SK-N-SH (cell line): ENCODE measurements around the gene IGF2. TPM values are rescaled to one million over a fixed set of nuclear protein-coding genes. Genes with fewer than 3 reads are reported as not detected.

Experiments used
- CTCF ChIA-PET: fragments of 300-600, 350-600 bp; formaldehyde crosslinking; extraction: SDS; loops from one replicate; lab custom pipeline; 2021; lab: Yijun Ruan, JAX
- POLR2A ChIA-PET: fragments of 350-600 bp; sonication (Branson Sonifier 250); formaldehyde crosslinking; extraction: SDS; loops from one replicate; lab custom pipeline; 2020; ENCODE audit warnings: antibody characterized with exemption, inconsistent platforms; lab: Yijun Ruan, JAX
- DNase-seq: peaks from one replicate; pipeline ENCODE4 v3.0.0; 2012
- H2AFZ ChIP-seq: fragments of 200-600 bp; sonication (generic); 2 replicates; pipeline ENCODE4 v1.8.1; 2016; ENCODE audit warnings: antibody characterized with exemption, mild to moderate bottlenecking, low read depth
- H3F3A ChIP-seq: fragments of 200-600 bp; sonication (generic); replicated peaks from 2 replicates; pipeline ENCODE3; 2016; ENCODE audit warnings: antibody characterized with exemption, mild to moderate bottlenecking; ENCODE audit not compliant: insufficient read depth
- H3K27ac ChIP-seq, 2 experiments: fragments of 200-500 bp in 1 of 2; fragments of 200-600 bp in 1 of 2; sonication (Bioruptor generic) in 1 of 2; sonication (generic), shearing (Covaris generic) in 1 of 2; 2 replicates each; pipeline versions ENCODE4 v1.5.1 to v1.6.1; 2014 to 2016; ENCODE audit warnings: low read depth in 2 of 2, inconsistent platforms in 1 of 2, low read length in 1 of 2, mild to moderate bottlenecking in 1 of 2, mixed read lengths in 1 of 2
- H3K27me3 ChIP-seq: fragments of 200-600 bp; sonication (generic), shearing (Covaris generic); 2 replicates; pipeline ENCODE4 v1.6.1; 2016; ENCODE audit warnings: mixed run types; ENCODE audit not compliant: insufficient read depth
- H3K36me3 ChIP-seq, 2 experiments: fragments of 200-500 bp in 1 of 2; fragments of 200-600 bp in 1 of 2; sonication (Bioruptor generic) in 1 of 2; sonication (generic) in 1 of 2; replicated peaks in 1 of 2; 2 replicates each; pipeline versions ENCODE3 to v1.5.1; 2014 to 2016; ENCODE audit warnings: low read length in 1 of 2, mild to moderate bottlenecking in 1 of 2; ENCODE audit not compliant: insufficient read depth in 2 of 2, control insufficient read depth in 1 of 2
- H3K4me1 ChIP-seq, 2 experiments: fragments of 200-500 bp in 1 of 2; fragments of 200-600 bp in 1 of 2; sonication (Bioruptor generic) in 1 of 2; sonication (generic), shearing (Covaris generic) in 1 of 2; 2 replicates each; pipeline versions ENCODE4 v1.5.1 to v1.6.1; 2014 to 2016; ENCODE audit warnings: low read depth in 1 of 2, low read length in 1 of 2, mixed run types in 1 of 2; ENCODE audit not compliant: insufficient read depth in 2 of 2, control insufficient read depth in 1 of 2
- H3K4me2 ChIP-seq: fragments of 200-600 bp; sonication (generic), shearing (Covaris generic); 2 replicates; pipeline ENCODE4 v1.6.1; 2017; ENCODE audit warnings: mixed run types
- H3K4me3 ChIP-seq, 2 experiments: fragments of 200-500 bp in 1 of 2; fragments of 200-600 bp in 1 of 2; sonication (Bioruptor generic) in 1 of 2; sonication (generic), shearing (Covaris generic) in 1 of 2; 2 replicates each; pipeline versions ENCODE4 v1.5.1 to v1.8.1; 2014 to 2016; ENCODE audit warnings: low read depth in 2 of 2, inconsistent platforms in 1 of 2, low read length in 1 of 2, mild to moderate bottlenecking in 1 of 2, mixed read lengths in 1 of 2, moderate library complexity in 1 of 2
- H3K79me2 ChIP-seq: fragments of 200-600 bp; sonication (generic); 2 replicates; pipeline ENCODE4 v1.8.1; 2017; ENCODE audit warnings: mild to moderate bottlenecking; ENCODE audit not compliant: insufficient read depth
- H3K9ac ChIP-seq: fragments of 200-600 bp; sonication (generic); 2 replicates; pipeline ENCODE4 v1.6.1; 2017; ENCODE audit warnings: mixed run types
- H3K9me2 ChIP-seq: fragments of 200-600 bp; sonication (generic); 2 replicates; pipeline ENCODE4 v1.6.1; 2017; ENCODE audit warnings: mixed run types
- H3K9me3 ChIP-seq: fragments of 200-600 bp; sonication (generic); 2 replicates; pipeline ENCODE4 v1.6.1; 2017; ENCODE audit warnings: mixed run types, mild to moderate bottlenecking, moderate library complexity
- H4K20me1 ChIP-seq: fragments of 200-600 bp; sonication (generic); 2 replicates; pipeline ENCODE4 v1.6.1; 2017; ENCODE audit warnings: mild to moderate bottlenecking, mixed run types; ENCODE audit not compliant: insufficient read depth
- CHD2 ChIP-seq: fragments of 150-350 bp; IDR thresholded peaks from 2 replicates; pipeline ENCODE4 v1.6.1; 2018; ENCODE audit warnings: low read length; ENCODE audit not compliant: partially characterized antibody
- FOXM1 ChIP-seq: IDR thresholded peaks from 2 replicates; pipeline ENCODE4 v1.4.0; 2012; ENCODE audit warnings: low read depth, mild to moderate bottlenecking
- GABPA ChIP-seq: IDR thresholded peaks from 2 replicates; pipeline ENCODE4 v1.4.0; 2012; ENCODE audit warnings: low read depth, mild to moderate bottlenecking
- GATA2 ChIP-seq: sonication (generic); formaldehyde crosslinking; IDR thresholded peaks from 2 replicates; pipeline ENCODE4 v1.5.0; 2020; ENCODE audit warnings: mild to moderate bottlenecking, missing genetic modification reagents
- JUND ChIP-seq: IDR thresholded peaks from 2 replicates; pipeline ENCODE4 v1.4.0; 2012
- NRF1 ChIP-seq: IDR thresholded peaks from 2 replicates; pipeline ENCODE4 v1.6.1; 2012; ENCODE audit warnings: low read depth, mild to moderate bottlenecking, low read length
- RAD21 ChIP-seq: IDR thresholded peaks from 2 replicates; pipeline ENCODE4 v1.6.1; 2012; ENCODE audit warnings: mild to moderate bottlenecking, low read length
- RFX5 ChIP-seq: IDR thresholded peaks from 2 replicates; pipeline ENCODE4 v1.6.1; 2012; ENCODE audit warnings: mild to moderate bottlenecking, improper control_type of control experiment, low read length
- SIN3A ChIP-seq: IDR thresholded peaks from 2 replicates; pipeline ENCODE4 v1.6.1; 2012; ENCODE audit warnings: low read depth, mild to moderate bottlenecking, low read length, moderate library complexity, borderline replicate concordance
- SMC3 ChIP-seq: IDR thresholded peaks from 2 replicates; pipeline ENCODE4 v1.6.1; 2012; ENCODE audit warnings: low read depth, low read length, improper control_type of control experiment
- TCF12 ChIP-seq: IDR thresholded peaks from 2 replicates; pipeline ENCODE4 v1.4.0; 2012
- TEAD4 ChIP-seq: IDR thresholded peaks from 2 replicates; pipeline ENCODE4 v1.4.0; 2012; ENCODE audit warnings: mild to moderate bottlenecking, borderline replicate concordance; ENCODE audit not compliant: insufficient read depth
- YY1 ChIP-seq: IDR thresholded peaks from 2 replicates; pipeline ENCODE4 v1.4.0; 2012; ENCODE audit warnings: low read depth, mild to moderate bottlenecking
- whole genome bisulfite sequencing: methylation state at CpG from one replicate; pipeline ENCODE4 v1.1.6; 2017; ENCODE audit warnings: low lambda C conversion rate; 5-methylcytosine and 5-hydroxymethylcytosine counted together
- polyA plus RNA-seq, 3 experiments: library from polyadenylated mRNA; depleted of rRNA; stranded (reverse); fragments of >200 nt; gene quantifications; 2 replicates each; pipeline ENCODE4 v1.2.3, GENCODE V29; 2012
- TF ChIP-seq, protein P1 (sequence below): fragments of 200-600 bp; sonication (generic); IDR thresholded peaks from 2 replicates; pipeline ENCODE4 v1.6.1; 2017; ENCODE audit warnings: antibody characterized with exemption, mild to moderate bottlenecking, moderate library complexity
- TF ChIP-seq, protein P2 (sequence below): fragments of 150-350 bp; IDR thresholded peaks from 2 replicates; pipeline ENCODE4 v1.6.1; 2017; ENCODE audit warnings: antibody characterized with exemption, low read length, low read depth, borderline replicate concordance
- TF ChIP-seq, protein P3 (sequence below): IDR thresholded peaks from 2 replicates; pipeline ENCODE4 v1.4.0; 2012; ENCODE audit warnings: low read depth
- TF ChIP-seq, protein P4 (sequence below): fragments of 150-350 bp; IDR thresholded peaks from 2 replicates; pipeline ENCODE4 v1.6.1; 2016; ENCODE audit warnings: mild to moderate bottlenecking, low read depth, low read length

The IGF2 gene
- polyA plus RNA-seq, 1 of the 3 experiments (the other 2 are of a cell fraction), result 0.05 TPM

DNA sequence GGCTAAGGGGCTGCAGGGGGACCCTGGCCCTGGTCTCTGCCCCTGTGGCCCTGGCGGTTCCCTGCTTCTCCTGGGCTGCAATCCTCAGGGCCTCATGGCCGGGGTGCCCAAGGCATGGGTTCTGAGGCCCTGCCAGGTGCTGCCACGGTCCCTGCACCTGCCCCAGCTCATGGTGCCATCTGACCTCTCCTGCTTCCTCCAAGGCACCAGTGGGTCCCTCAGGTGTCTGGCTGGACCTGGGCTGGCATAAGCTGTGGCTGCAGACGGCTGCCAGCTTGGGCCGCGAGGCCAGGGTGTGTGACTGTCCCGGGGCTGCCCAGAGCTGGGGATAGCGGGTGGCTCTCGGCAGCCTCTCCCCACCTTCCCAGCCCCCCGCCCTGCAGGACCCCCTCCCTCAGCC is 19.8 kb upstream of the IGF2 start:
- no peak overlapping the region for H3K4me3 ChIP-seq
- DNase-seq, result no peak
- H3K9me2 ChIP-seq, result no peaks in the 10 kb centered on the region
- CTCF ChIA-PET, result interaction anchor here (1.6 to 25.3 kb wide), 9 partner anchors 8 to 519 kb away, joined by 3 to 1098 read pairs (median 230); partner anchors contain the start of genes SYT8, TH and TNNI2
- H3K27me3 ChIP-seq, result no peaks in the 10 kb centered on the region
- no peaks in the 10 kb centered on the region for H3K79me2 ChIP-seq
- H3F3A ChIP-seq, result no peaks in the 10 kb centered on the region
- TF ChIP-seq RAD21, result no peak
- no peaks in the 10 kb centered on the region for H3K9me3 ChIP-seq
- H3K4me1 ChIP-seq, result peaks cover 0 to 18% of the 10 kb centered on the region in 2 experiments; a peak in 1 of 4 replicates
- no peak overlapping the region for H3K27ac ChIP-seq
- no peak overlapping the region for H2AFZ ChIP-seq
- no peak overlapping the region for H3K4me2 ChIP-seq
- H4K20me1 ChIP-seq, result no peaks in the 10 kb centered on the region
- H3K9ac ChIP-seq, result no peak overlapping the region
- H3K36me3 ChIP-seq, result no peaks in the 10 kb centered on the region
- 70% methylated on average over 7 of the region's 10 CpGs for WGBS
- POLR2A ChIA-PET, result no interaction called here

DNA sequence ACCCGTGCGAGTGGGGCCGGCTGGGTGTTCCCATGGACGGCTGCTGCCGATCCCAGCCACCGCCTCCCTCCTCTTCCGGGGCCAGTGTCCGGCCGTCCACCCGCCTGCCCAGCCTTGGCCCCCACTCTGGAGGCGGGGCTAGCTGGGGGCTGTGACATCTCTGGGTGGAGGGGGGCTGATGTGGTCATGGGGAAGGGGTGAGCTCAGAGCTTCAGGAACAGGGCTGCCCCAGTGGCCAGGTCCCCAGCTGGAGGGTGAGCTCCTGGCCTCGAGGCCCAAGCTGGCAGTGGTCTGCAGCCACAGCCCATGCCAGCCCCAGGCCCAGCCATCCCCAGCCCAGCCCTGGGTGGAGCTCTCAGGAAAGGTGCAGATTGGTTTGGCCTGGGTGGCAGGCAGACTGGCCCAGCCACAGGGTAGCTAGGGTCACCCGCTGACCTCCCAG is 19.1 kb upstream of the IGF2 start:
- CTCF ChIA-PET, result interaction anchor here (1.0 to 25.3 kb wide), 13 partner anchors 7 to 518 kb away, joined by 3 to 1098 read pairs (median 19); partner anchors contain the start of genes SYT8, TH and TNNI2

More for the DNA sequence above, 19.1 kb upstream of the IGF2 start:
- Histone ChIP-seq H3K9me3 (no peaks in the 10 kb centered on the region), H3K9ac (no peak overlapping the region), H3K9me2 (no peaks in the 10 kb centered on the region), H3K4me1 (peaks cover 0 to 14% of the 10 kb centered on the region in 2 experiments; a peak in 1 of 4 replicates), H3K36me3 (no peaks in the 10 kb centered on the region), H3F3A (no peaks in the 10 kb centered on the region), H3K79me2 (no peaks in the 10 kb centered on the region), H3K4me2 (no peak overlapping the region), H3K27ac (no peak overlapping the region), H4K20me1 (no peaks in the 10 kb centered on the region), H3K27me3 (no peaks in the 10 kb centered on the region), H2AFZ (no peak overlapping the region)
- WGBS, result 77% methylated on average over 6 of the region's 13 CpGs
- no peak for DNase-seq
- POLR2A ChIA-PET, result no interaction called here
- TF ChIP-seq NRF1, result no peak
- TF ChIP-seq, protein P1, sequence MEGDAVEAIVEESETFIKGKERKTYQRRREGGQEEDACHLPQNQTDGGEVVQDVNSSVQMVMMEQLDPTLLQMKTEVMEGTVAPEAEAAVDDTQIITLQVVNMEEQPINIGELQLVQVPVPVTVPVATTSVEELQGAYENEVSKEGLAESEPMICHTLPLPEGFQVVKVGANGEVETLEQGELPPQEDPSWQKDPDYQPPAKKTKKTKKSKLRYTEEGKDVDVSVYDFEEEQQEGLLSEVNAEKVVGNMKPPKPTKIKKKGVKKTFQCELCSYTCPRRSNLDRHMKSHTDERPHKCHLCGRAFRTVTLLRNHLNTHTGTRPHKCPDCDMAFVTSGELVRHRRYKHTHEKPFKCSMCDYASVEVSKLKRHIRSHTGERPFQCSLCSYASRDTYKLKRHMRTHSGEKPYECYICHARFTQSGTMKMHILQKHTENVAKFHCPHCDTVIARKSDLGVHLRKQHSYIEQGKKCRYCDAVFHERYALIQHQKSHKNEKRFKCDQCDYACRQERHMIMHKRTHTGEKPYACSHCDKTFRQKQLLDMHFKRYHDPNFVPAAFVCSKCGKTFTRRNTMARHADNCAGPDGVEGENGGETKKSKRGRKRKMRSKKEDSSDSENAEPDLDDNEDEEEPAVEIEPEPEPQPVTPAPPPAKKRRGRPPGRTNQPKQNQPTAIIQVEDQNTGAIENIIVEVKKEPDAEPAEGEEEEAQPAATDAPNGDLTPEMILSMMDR, result no peak
- no peak for TF ChIP-seq TEAD4
- TF ChIP-seq SIN3A, result no peak
- TF ChIP-seq, protein P2, sequence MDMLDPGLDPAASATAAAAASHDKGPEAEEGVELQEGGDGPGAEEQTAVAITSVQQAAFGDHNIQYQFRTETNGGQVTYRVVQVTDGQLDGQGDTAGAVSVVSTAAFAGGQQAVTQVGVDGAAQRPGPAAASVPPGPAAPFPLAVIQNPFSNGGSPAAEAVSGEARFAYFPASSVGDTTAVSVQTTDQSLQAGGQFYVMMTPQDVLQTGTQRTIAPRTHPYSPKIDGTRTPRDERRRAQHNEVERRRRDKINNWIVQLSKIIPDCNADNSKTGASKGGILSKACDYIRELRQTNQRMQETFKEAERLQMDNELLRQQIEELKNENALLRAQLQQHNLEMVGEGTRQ, result no peak
- TF ChIP-seq, protein P3, sequence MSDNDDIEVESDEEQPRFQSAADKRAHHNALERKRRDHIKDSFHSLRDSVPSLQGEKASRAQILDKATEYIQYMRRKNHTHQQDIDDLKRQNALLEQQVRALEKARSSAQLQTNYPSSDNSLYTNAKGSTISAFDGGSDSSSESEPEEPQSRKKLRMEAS, result no peak
- no peak for TF ChIP-seq JUND
- TF ChIP-seq TCF12, result no peak
- no peak for TF ChIP-seq GABPA
- TF ChIP-seq, protein P4, sequence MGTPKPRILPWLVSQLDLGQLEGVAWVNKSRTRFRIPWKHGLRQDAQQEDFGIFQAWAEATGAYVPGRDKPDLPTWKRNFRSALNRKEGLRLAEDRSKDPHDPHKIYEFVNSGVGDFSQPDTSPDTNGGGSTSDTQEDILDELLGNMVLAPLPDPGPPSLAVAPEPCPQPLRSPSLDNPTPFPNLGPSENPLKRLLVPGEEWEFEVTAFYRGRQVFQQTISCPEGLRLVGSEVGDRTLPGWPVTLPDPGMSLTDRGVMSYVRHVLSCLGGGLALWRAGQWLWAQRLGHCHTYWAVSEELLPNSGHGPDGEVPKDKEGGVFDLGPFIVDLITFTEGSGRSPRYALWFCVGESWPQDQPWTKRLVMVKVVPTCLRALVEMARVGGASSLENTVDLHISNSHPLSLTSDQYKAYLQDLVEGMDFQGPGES, result no peak
- no peak for TF ChIP-seq GATA2 (CRISPR knock-in tag)
- no peak for TF ChIP-seq FOXM1
- no peak for TF ChIP-seq SMC3
- TF ChIP-seq RFX5, result no peak
- TF ChIP-seq YY1, result no peak
- TF ChIP-seq CHD2, result no peak
- TF ChIP-seq, all 33 proteins: peak for 0
- H3K4me3 ChIP-seq, result no peak overlapping the region
